Left lung (tissue), 10 donors: Measurements from ENCODE around the gene RNF10. TPM values are rescaled to one million over a fixed set of nuclear protein-coding genes. Genes with fewer than 3 reads are reported as not detected.

Experiments used
- ATAC-seq: fragments of 200-7000 bp; cut with Tn5 transposase; one replicate; pipeline ENCODE4 v1.9.1; 2020; ENCODE audit warnings: moderate library complexity
- DNase-seq, 4 donors: peaks; one replicate each; pipeline ENCODE4 v3.0.0-alpha.2; 2013 to 2020
- H3K27ac ChIP-seq, 2 donors: fragments of 200-600 bp; sonication (generic) in 1 of 2; one replicate each; pipeline versions ENCODE4 v1.5.0 to v1.8.0; 2020 to 2021
- H3K27me3 ChIP-seq, 2 donors: fragments of 200-600 bp; sonication (generic) in 1 of 2; one replicate each; pipeline versions ENCODE4 v1.5.0 to v1.8.0; 2020 to 2021
- H3K36me3 ChIP-seq, 2 donors: fragments of 200-600 bp; sonication (generic) in 1 of 2; one replicate each; pipeline versions ENCODE4 v1.5.0 to v1.8.0; 2020 to 2021
- H3K4me1 ChIP-seq, 2 donors: fragments of 200-600 bp; one replicate each; pipeline ENCODE4 v1.8.0; 2021
- H3K4me3 ChIP-seq, 2 donors: fragments of 200-600 bp; sonication (generic) in 1 of 2; one replicate each; pipeline versions ENCODE4 v1.5.0 to v1.8.0; 2020 to 2021; ENCODE audit warnings: mild to moderate bottlenecking in 1 of 2
- H3K9me3 ChIP-seq, 2 donors: fragments of 200-600 bp; sonication (generic) in 1 of 2; one replicate each; pipeline versions ENCODE4 v1.5.0 to v1.8.0; 2020 to 2021
- CTCF ChIP-seq, 2 donors: fragments of 200-600 bp; sonication (generic) in 1 of 2; IDR thresholded peaks; one replicate each; pipeline versions ENCODE4 v1.5.0 to v1.8.0; 2021; ENCODE audit warnings: antibody characterized with exemption in 2 of 2
- intact Hi-C, 2 donors: fragments of 100-400 bp; cut with DNase I; formaldehyde crosslinking; loops; one replicate each; pipeline versions ENCODE4 v1.11.2 to v1.14.2; 2022
- polyA plus RNA-seq, 6 donors: library from polyadenylated mRNA; unstranded; fragments of 120-200 nt; gene quantifications; one replicate each; pipeline ENCODE4 v1.2.1, GENCODE V29; 2013; ENCODE audit not compliant: insufficient read length in 6 of 6
- total RNA-seq, 2 donors: library from RNA; stranded (reverse); fragmentation: NEBNext Ultra II Directional; extraction: Animal tissue kit (Norgen Biotek cat#: 25700); gene quantifications; one replicate each; pipeline ENCODE4 v1.2.1, GENCODE V29; 2021
- donor health status: DM: no; HTN: yes; CAD: no.
- donor health status: DM: no; HTN: no; CAD: no.

Gene RNF10
- total and polyA plus RNA-seq, 8 donors = 155 to 251 (median 219) TPM

- ATAC-seq (peak; percentile 48), DNase-seq (peak in 3 of 4 donors; percentile 24 to 90 (median 43))
- Histone ChIP-seq H3K4me1 (peaks cover 0 to 41% of the 10 kb centered on the region in 2 donors), H3K27me3 (peaks cover 0 to 28% of the 10 kb centered on the region in 2 donors), H3K36me3 (peaks cover 0 to 6% of the 10 kb centered on the region in 2 donors), H3K4me3 (peak overlapping the region; percentile 33 to 41), H3K9me3 (no peaks in the 10 kb centered on the region), H3K27ac (no peak overlapping the region)
- intact Hi-C loops = loop anchor here in 1 of 2 donors (10.0 kb wide), 2 partner anchors 60 to 130 kb away; partner anchors contain the start of genes CABP1 and UNC119B
- TF ChIP-seq CTCF (IDR thresholded peaks at IDR 0.05) = peak in 1 of 2 donors; percentile 8
Measured at GRCh38 chr12:120584343-120585149, 50.4 kb downstream of the RNF10 start.

GRCh38 chr12:120586206-120586605 lies 52.0 kb downstream of the RNF10 start:
- H3K4me3 ChIP-seq = no peak overlapping the region
- no peak for ATAC-seq
- intact Hi-C loops = loop anchor here in 1 of 2 donors (10.0 kb wide), 2 partner anchors 59 to 129 kb away; partner anchors contain the start of genes CABP1 and UNC119B

GRCh38 chr12:120586860-120587259 lies 52.7 kb downstream of the RNF10 start:
- Histone ChIP-seq H3K4me1 (peaks cover 0 to 24% of the 10 kb centered on the region in 2 donors), H3K27me3 (peaks cover 0 to 28% of the 10 kb centered on the region in 2 donors), H3K36me3 (no peaks in the 10 kb centered on the region), H3K27ac (no peak overlapping the region), H3K4me3 (no peak overlapping the region), H3K9me3 (no peaks in the 10 kb centered on the region)
- intact Hi-C loops = loop anchor here in 1 of 2 donors (10.0 kb wide), 2 partner anchors 58 to 128 kb away; partner anchors contain the start of genes CABP1 and UNC119B
- DNase-seq = no peak
- no peak for ATAC-seq
- no peak for TF ChIP-seq CTCF (IDR thresholded peaks at IDR 0.05)

More at GRCh38 chr12:120586206-120586605, 52.0 kb downstream of the RNF10 start:
- no peak for DNase-seq
- Histone ChIP-seq H3K27me3 (peaks cover 0 to 28% of the 10 kb centered on the region in 2 donors), H3K9me3 (no peaks in the 10 kb centered on the region), H3K27ac (no peak overlapping the region), H3K4me1 (peaks cover 0 to 28% of the 10 kb centered on the region in 2 donors), H3K36me3 (no peaks in the 10 kb centered on the region)
- no peak for TF ChIP-seq CTCF (IDR thresholded peaks at IDR 0.05)

GRCh38 chr12:120588371-120588770 lies 54.2 kb downstream of the RNF10 start:
- ATAC-seq (no peak), DNase-seq (no peak)
- Histone ChIP-seq H3K27ac (no peak overlapping the region), H3K9me3 (no peaks in the 10 kb centered on the region), H3K4me3 (no peak overlapping the region), H3K4me1 (peaks cover 0 to 17% of the 10 kb centered on the region in 2 donors), H3K36me3 (no peaks in the 10 kb centered on the region), H3K27me3 (peaks cover 0 to 28% of the 10 kb centered on the region in 2 donors)
- intact Hi-C loops = loop anchor here in 1 of 2 donors (10.0 kb wide), 2 partner anchors 56 to 126 kb away; partner anchors contain the start of genes CABP1 and UNC119B
- TF ChIP-seq CTCF (IDR thresholded peaks at IDR 0.05) = no peak
